Astrocyte of the cerebellum (primary cell): ENCODE data around the gene ROR1.

ENCODE experiments used
- DNase-seq: peaks from one replicate; pipeline ENCODE4 v3.0.0-alpha.2; 2011; ENCODE audit warnings: low read depth
- H3K4me3 ChIP-seq: 2 replicates; pipeline ENCODE4 v1.5.1; 2011; ENCODE audit warnings: mild to moderate bottlenecking, low read depth, low read length, moderate library complexity
- in situ Hi-C: cut with HindIII; loops from 2 replicates; pipeline ENCODE4 v1.10.0; 2017; ENCODE audit warnings: low sequenced_read_pairs
- TF ChIP-seq, protein P1 (sequence below): IDR thresholded peaks from 2 replicates; pipeline ENCODE4 v1.5.1; 2012; ENCODE audit warnings: low read length, low read depth, moderate library complexity, mild to moderate bottlenecking; ENCODE audit errors: missing control alignments

Gene ROR1

GRCh38 chr1:64140596-64140995, 366.8 kb downstream of the ROR1 start:
- TF ChIP-seq, protein P1, sequence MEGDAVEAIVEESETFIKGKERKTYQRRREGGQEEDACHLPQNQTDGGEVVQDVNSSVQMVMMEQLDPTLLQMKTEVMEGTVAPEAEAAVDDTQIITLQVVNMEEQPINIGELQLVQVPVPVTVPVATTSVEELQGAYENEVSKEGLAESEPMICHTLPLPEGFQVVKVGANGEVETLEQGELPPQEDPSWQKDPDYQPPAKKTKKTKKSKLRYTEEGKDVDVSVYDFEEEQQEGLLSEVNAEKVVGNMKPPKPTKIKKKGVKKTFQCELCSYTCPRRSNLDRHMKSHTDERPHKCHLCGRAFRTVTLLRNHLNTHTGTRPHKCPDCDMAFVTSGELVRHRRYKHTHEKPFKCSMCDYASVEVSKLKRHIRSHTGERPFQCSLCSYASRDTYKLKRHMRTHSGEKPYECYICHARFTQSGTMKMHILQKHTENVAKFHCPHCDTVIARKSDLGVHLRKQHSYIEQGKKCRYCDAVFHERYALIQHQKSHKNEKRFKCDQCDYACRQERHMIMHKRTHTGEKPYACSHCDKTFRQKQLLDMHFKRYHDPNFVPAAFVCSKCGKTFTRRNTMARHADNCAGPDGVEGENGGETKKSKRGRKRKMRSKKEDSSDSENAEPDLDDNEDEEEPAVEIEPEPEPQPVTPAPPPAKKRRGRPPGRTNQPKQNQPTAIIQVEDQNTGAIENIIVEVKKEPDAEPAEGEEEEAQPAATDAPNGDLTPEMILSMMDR, result no peak
- no peak for DNase-seq
- in situ Hi-C loops, result loop anchor here (5.0 kb wide), 1 partner anchor 107 kb away; no protein-coding TSS in a partner anchor
- no peak overlapping the region for H3K4me3 ChIP-seq

- DNase-seq, result no peak
- TF ChIP-seq, protein P1, result no peak
- in situ Hi-C loops, result no loop called here
- no peak overlapping the region for H3K4me3 ChIP-seq
Measured at GRCh38 chr1:64147045-64147724, 373.4 kb downstream of the ROR1 start.

GRCh38 chr1:64147759-64148158, 373.9 kb downstream of the ROR1 start:
- TF ChIP-seq, protein P1, result no peak
- H3K4me3 ChIP-seq, result no peak overlapping the region
- no peak for DNase-seq
- in situ Hi-C loops, result no loop called here

DNA sequence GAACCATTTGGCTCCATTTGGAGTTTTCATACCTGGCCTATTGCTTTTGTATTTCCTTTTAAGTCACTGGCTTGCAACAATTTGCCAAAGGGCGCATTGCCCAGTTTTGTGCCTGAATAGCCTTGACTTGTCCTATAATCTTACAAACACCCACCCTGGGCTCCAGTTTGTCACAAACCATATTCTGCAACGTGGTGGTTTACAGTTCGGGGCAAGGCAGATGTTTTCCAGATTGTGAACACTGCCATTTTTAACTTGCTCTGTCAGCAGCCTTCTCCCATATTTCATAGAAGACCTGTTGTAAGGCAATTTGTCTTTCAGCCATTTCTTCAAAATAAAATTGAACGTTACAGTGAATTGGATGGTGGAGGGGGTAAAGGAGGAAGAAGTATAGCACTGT, 376.4 kb downstream of the ROR1 start:
- no peak overlapping the region for H3K4me3 ChIP-seq
- TF ChIP-seq, protein P1, result no peak
- in situ Hi-C loops, result no loop called here
- DNase-seq, result no peak

- no peak overlapping the region for H3K4me3 ChIP-seq
- TF ChIP-seq, protein P1, result no peak
- in situ Hi-C loops, result no loop called here
- no peak for DNase-seq
Measured at GRCh38 chr1:64150729-64151230, 377.0 kb downstream of the ROR1 start.

DNA sequence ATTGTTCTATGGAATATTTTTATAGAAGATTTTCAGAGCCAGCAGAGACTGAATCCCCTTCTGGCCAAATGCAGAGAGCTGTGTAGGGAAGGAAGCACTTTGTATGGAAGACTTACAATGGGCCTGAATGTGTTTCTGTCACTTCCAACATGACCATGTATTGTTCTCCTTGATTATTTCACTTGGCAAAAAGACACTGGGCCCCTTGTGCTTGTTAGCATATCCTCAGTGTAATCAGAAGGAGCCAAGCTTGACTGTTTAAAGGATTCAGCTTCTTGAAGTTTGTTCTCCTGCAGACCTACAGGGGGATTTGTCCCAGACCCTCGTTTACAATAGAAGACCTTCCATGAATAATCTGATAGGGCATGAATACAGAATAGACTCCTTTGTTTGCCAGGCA, 381.5 kb downstream of the ROR1 start:
- no peak for DNase-seq
- TF ChIP-seq, protein P1, result no peak
- in situ Hi-C loops, result no loop called here
- H3K4me3 ChIP-seq, result no peak overlapping the region
